Chondrocyte (in vitro differentiated cells): Measurements from ENCODE around the gene POPDC2. TPM values are rescaled to one million over a fixed set of nuclear protein-coding genes. Genes with fewer than 3 reads are reported as not detected.

Source experiments
- DNase-seq: peaks from one replicate; pipeline ENCODE4 v3.0.0; 2021; ENCODE audit warnings: mixed read lengths, low spot score
- H3K27ac Mint-ChIP-seq: one replicate; pipeline ENCODE4 v1.8.0; 2021; ENCODE audit warnings: mild to moderate bottlenecking, moderate library complexity, mixed read lengths; ENCODE audit not compliant: unreplicated experiment
- H3K27me3 Mint-ChIP-seq: 2 replicates; pipeline ENCODE4 v1.8.0; 2021; ENCODE audit warnings: low read depth, mixed read lengths
- H3K36me3 Mint-ChIP-seq: 2 replicates; pipeline ENCODE4 v1.8.0; 2021; ENCODE audit warnings: low read depth, mixed read lengths
- H3K4me1 Mint-ChIP-seq: 2 replicates; pipeline ENCODE4 v1.8.0; 2021; ENCODE audit warnings: low read depth, mild to moderate bottlenecking, mixed read lengths
- H3K4me3 Mint-ChIP-seq: one replicate; pipeline ENCODE4 v1.8.0; 2021; ENCODE audit warnings: mild to moderate bottlenecking, moderate library complexity, mixed read lengths; ENCODE audit not compliant: unreplicated experiment
- H3K9me3 Mint-ChIP-seq: 2 replicates; pipeline ENCODE4 v1.8.0; 2021; ENCODE audit warnings: low read depth, mixed read lengths
- CTCF ChIP-seq: fragments of 200-600 bp; sonication (generic); IDR thresholded peaks from 2 replicates; pipeline ENCODE4 v1.5.0; 2021; ENCODE audit warnings: antibody characterized with exemption, mild to moderate bottlenecking, moderate library complexity
- total RNA-seq: library from RNA; stranded (reverse); gene quantifications from 3 replicates; pipeline ENCODE4 v1.2.1, GENCODE V29; 2021

POPDC2 gene
- total RNA-seq, 1 donor from 2014 or later: 0.80 TPM

DNA sequence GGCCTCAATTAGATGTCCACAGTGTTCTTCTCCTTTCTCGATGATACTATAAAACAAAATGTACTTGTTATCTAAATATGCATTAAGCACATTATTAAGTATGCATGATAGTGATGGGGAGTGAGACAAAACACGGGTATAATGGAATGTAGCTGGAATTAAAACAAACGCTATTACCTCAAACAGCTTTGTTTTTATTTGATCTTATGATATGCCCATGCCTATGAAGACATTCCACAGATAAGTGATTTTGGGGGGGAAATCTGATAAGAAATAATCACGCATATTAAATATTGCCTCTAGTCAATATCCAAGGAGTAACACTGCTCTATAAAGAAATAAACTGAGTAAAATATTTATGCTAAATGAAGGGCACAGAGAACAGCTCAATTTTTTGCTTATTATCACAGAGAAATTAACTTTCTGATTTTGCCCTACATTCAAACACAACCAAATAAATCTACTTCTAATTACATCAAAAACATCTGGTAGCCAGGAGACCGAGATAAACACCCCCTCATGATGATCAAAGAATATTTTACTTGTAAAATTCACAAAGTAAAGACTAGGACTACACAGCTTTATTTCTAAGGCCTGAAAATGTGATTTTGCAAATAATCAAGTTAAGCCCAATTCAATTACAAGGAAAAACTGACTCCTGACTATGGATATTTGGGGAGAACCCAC lies 14.9 kb upstream of the POPDC2 start:
- peaks cover 23% of the 10 kb centered on the region for H3K4me1 Mint-ChIP-seq
- no peak for DNase-seq
- H3K36me3 Mint-ChIP-seq: peaks cover 9% of the 10 kb centered on the region
- H3K27me3 Mint-ChIP-seq: no peaks in the 10 kb centered on the region
- no peaks in the 10 kb centered on the region for H3K9me3 Mint-ChIP-seq
- TF ChIP-seq CTCF: no peak
- no peak overlapping the region for H3K27ac Mint-ChIP-seq
- H3K4me3 Mint-ChIP-seq: no peak overlapping the region

DNA sequence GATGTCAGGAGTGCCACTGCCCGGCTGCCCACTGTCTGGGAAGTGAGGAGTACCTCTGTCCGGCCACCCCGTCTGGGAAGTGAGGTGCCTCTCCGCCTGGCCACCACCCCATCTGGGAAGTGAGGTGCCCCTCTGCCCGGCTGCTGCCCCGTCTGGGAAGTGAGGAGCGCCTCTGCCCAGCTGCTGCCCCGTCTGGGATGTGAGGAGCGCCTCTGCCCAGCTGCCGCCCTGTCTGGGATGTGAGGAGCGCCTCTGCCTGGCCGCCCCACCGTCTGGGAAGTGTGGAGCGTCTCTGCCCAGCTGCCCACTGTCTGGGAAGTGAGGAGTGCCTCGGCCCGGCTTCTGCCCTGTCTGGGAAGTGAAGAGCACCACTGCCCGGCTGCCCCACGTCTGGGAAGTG lies 13.5 kb upstream of the POPDC2 start:
- H3K4me3 Mint-ChIP-seq: no peak overlapping the region
- H3K4me1 Mint-ChIP-seq: peaks cover 29% of the 10 kb centered on the region
- H3K27me3 Mint-ChIP-seq: no peaks in the 10 kb centered on the region
- H3K36me3 Mint-ChIP-seq: peaks cover 9% of the 10 kb centered on the region
- no peak overlapping the region for H3K27ac Mint-ChIP-seq
- no peaks in the 10 kb centered on the region for H3K9me3 Mint-ChIP-seq
- TF ChIP-seq CTCF: no peak
- DNase-seq: no peak

- Mint-ChIP-seq H3K27me3 (no peaks in the 10 kb centered on the region), H3K9me3 (no peaks in the 10 kb centered on the region), H3K36me3 (peaks cover 9% of the 10 kb centered on the region), H3K4me1 (peaks cover 28% of the 10 kb centered on the region), H3K27ac (no peak overlapping the region), H3K4me3 (no peak overlapping the region)
- DNase-seq: no peak
- no peak for TF ChIP-seq CTCF
Measured at GRCh38 chr3:119672776-119673175, 12.4 kb upstream of the POPDC2 start.

DNA sequence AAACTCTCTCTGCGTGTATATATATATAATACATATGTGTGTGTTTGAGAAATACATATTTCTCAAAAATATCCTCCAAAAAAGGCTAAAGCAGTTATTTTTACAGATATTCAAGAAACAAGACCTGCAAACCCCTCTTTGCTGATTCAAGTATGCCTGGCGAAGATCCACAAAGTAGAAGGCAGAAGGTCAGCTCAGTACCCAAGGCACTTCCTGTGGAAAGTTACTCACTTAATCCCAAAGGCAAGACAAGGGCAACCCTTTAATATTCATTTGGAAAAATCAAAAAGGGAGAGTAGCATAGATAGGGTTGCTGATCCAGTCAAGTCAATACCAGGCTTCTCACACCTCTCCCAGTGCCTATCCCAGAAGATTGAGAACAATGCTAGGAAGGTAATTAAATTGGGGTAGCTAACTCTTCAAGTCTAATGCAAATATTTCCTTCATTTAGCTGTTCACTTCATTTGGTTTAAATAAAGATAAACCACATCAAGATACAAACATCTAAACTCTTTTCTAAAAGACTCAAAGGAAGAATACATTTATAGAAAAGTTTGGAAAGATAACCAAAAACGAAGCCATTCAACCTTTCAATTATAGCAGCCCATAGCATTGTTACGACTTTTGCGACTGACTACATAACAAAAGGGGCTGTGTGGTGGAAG lies 9.6 kb upstream of the POPDC2 start:
- H3K9me3 Mint-ChIP-seq: no peaks in the 10 kb centered on the region
- no peak overlapping the region for H3K4me3 Mint-ChIP-seq
- TF ChIP-seq CTCF: no peak
- no peak for DNase-seq
- peaks cover 6% of the 10 kb centered on the region for H3K4me1 Mint-ChIP-seq
- H3K27ac Mint-ChIP-seq: no peak overlapping the region
- no peaks in the 10 kb centered on the region for H3K27me3 Mint-ChIP-seq
- peaks cover 9% of the 10 kb centered on the region for H3K36me3 Mint-ChIP-seq

GRCh38 chr3:119665954-119666559 lies 5.7 kb upstream of the POPDC2 start:
- no peaks in the 10 kb centered on the region for H3K27me3 Mint-ChIP-seq
- no peak for TF ChIP-seq CTCF
- no peaks in the 10 kb centered on the region for H3K9me3 Mint-ChIP-seq
- no peak for DNase-seq
- no peak overlapping the region for H3K4me3 Mint-ChIP-seq
- H3K4me1 Mint-ChIP-seq: peaks cover 9% of the 10 kb centered on the region
- H3K27ac Mint-ChIP-seq: no peak overlapping the region
- H3K36me3 Mint-ChIP-seq: peaks cover 4% of the 10 kb centered on the region
